ENCODE measurements around the gene FGD1.

- no peak for TF ChIP-seq EZH2phosphoT487 (IDR thresholded peaks at IDR 0.05; ENCODE audit: insufficient read depth, low read depth)
- TF ChIP-seq EZH2 (IDR thresholded peaks at IDR 0.05; ENCODE audit: insufficient read depth, poor library complexity, severe bottlenecking): no peak
These were observed 88.8 kb downstream of the FGD1 start for GRCh38 chrX:54407266-54407665.

Measured in GM23248 (cell line).